Upper lobe of left lung (tissue), 4 donors: ENCODE measurements around the gene LRP1B.

Source experiments
- CTCF ChIP-seq, 6 experiments: fragments of 450-650 bp in 4 of 6; fragments of 200-600 bp in 2 of 6; sonication (generic) in 2 of 6; IDR thresholded peaks; one replicate each; pipeline ENCODE4 v1.5.1; 2016 to 2019; ENCODE audit warnings: antibody characterized with exemption in 6 of 6
- EP300 ChIP-seq, 4 donors: sonication (generic); formaldehyde crosslinking; IDR thresholded peaks; one replicate each; pipeline ENCODE4 v1.5.1; 2017; ENCODE audit warnings: antibody characterized with exemption in 4 of 4, control low read depth in 2 of 4
- POLR2A ChIP-seq, 4 donors: fragments of 450-650 bp; IDR thresholded peaks; one replicate each; pipeline ENCODE4 v1.5.1; 2016 to 2017; ENCODE audit warnings: antibody characterized with exemption in 4 of 4, mild to moderate bottlenecking in 2 of 4
- POLR2AphosphoS5 ChIP-seq, 2 donors: sonication (generic); formaldehyde crosslinking; IDR thresholded peaks; one replicate each; pipeline ENCODE4 v1.5.1; 2017; ENCODE audit warnings: antibody characterized with exemption in 2 of 2

GRCh38 chr2:140695155-140695554 is 1435.7 kb downstream of the LRP1B start:
- TF ChIP-seq CTCF (IDR thresholded peaks at IDR 0.05), result no peak
- no peak for TF ChIP-seq POLR2AphosphoS5 (IDR thresholded peaks at IDR 0.05)
- TF ChIP-seq POLR2A (IDR thresholded peaks at IDR 0.05), result no peak
- no peak for TF ChIP-seq EP300 (IDR thresholded peaks at IDR 0.05)
